NCI-H2196 treated with DMSO at 0.1 percent for 48 hours (cell line): ENCODE results near the gene NELFB.

Source experiments
- DNase-seq: peaks from one replicate; lab custom pipeline; 2025; ENCODE audit not compliant: unreplicated experiment; lab: John Stamatoyannopoulos, UW

Gene NELFB

DNA sequence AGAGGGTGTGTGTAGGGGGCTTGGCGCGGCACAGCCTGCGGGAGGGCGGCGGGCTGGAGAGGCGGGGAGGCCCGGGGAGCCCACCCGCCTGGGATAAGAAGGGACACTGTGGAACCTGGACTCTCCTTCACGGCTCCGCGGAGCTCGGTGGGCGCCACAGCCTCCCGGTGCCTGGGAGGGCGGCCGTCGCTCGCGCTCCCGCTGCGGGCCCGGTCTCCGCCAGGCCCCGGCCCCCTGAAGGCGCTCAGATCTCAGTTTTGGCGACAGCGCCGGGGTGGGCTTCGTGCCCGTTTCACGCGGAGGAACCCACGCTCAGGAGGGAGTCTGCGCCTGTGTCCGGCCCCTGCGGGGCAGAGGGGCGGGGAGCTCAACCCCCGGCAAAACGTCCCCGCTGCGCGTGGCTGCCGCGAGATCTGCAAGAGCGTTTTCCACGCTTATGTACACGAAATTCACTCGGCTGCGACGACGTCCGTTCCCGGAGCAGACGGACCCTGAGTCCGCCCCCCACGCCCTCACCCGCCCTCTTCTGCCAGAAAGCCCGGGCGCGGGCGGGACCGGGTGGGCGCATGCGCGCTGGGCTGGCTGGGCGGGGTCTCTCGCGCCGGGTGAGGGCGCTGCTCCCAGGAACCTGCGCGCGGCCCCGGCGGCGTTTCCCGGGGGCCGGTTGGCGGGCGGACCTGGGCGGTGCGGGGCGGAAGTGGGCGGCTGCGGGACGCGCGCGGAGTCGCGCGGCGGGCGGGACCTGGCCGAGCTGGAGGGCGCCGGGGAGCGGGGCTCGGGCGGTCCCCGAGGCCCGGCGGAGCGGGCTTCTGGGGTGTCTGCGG, at the start of gene NELFB:
TSS of gene NELFB (plus strand) at position 704 of the 824 bp plus-strand sequence.
- peak; percentile 80 for DNase-seq

DNA sequence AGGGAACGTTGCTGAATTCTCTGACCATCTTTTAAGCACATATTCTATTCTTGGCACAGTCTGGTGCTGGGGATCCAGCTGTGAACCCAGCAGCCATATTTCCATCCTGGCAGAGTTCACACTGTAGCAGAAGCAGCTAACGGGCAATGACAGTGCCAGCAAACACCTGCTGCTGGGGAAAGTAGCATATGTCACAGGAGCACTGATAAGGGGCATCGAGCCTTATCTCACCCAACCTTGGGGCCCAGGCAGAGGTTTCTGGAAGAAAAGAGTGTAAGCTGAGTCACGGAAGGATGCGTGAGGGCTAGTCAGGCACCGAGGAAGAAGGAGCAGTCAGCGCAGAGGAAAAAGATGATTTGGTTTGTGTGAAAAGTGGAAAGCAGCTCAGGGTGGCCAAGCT, 48.5 kb upstream of the NELFB start:
- no peak for DNase-seq

DNA sequence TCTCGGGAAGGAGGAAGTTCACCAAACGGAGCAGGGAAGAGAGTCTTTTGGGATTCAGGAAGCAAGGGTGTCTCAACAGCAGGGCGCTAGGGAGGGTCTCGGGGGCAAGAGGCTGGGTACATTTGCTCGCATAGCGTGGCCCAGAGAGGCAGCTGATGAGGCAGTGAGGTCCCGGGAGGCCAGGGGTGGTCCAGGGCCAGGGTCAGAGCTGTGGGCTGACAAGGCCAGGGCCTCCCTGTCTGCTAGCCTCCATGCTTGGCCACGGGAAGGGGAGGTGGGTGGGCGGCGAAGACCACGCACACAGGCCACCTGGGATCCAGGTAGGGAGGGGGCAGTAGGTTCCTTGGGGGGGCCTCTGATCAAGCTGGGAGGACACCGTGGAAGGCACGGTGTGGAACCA, 43.6 kb upstream of the NELFB start:
- DNase-seq = no peak

DNA sequence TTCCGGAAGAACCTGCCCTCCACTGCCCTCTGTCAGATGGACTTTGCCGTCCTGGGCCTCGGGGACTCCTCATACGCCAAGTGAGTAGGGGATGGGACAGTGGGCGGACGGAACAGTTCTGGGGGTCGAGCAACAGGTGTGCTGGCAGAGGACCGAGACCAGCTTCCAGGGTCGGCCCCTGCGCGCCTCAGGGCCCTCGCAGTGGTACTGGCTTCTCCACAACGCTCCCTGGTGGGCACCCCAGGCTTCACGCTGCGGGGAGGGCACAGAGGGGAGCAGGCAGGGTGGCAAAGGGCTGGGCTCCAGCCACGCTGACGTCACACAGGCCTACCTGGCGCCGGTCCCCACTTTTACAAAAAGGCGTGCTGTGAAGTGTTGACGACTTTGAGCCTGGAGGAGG, 42.6 kb upstream of the NELFB start:
- no peak for DNase-seq

GRCh38 chr9:137213160-137214060, 41.7 kb upstream of the NELFB start:
- DNase-seq = no peak

- no peak for DNase-seq
Measured at GRCh38 chr9:137214620-137215019, 40.5 kb upstream of the NELFB start.

DNA sequence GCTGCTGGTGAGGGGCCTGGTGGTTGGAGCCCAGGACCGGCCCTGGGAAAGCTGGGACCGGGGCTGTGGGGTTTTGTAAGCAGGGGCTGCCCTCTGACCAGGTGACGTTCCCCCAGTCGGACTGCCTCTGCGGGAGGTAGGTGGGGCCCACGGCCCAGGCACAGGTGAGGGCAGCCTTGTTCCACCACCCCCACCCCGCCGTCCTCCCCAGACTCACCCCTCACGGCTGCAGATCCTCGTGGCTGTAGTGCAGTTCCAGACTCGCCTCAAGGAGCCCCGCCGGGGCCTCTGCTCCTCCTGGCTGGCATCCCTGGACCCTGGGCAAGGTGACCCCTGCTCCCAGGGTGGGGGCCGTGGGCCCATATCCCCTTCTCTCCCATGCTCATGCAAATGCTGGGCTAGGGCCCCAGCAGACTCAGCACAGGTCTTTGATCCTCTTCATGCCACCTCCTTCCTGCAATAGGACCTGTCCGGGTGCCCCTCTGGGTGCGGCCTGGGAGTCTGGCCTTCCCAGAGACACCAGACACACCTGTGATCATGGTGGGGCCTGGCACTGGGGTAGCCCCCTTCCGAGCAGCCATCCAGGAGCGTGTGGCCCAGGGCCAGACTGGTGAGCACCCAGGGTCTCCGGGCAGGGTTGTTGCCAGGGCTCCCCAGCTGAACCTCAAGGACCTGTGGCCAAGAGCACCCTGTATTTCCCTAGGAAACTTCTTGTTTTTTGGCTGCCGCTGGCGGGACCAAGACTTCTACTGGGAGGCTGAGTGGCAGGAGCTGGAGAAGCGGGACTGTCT, 39.7 kb upstream of the NELFB start:
- no peak for DNase-seq

DNA sequence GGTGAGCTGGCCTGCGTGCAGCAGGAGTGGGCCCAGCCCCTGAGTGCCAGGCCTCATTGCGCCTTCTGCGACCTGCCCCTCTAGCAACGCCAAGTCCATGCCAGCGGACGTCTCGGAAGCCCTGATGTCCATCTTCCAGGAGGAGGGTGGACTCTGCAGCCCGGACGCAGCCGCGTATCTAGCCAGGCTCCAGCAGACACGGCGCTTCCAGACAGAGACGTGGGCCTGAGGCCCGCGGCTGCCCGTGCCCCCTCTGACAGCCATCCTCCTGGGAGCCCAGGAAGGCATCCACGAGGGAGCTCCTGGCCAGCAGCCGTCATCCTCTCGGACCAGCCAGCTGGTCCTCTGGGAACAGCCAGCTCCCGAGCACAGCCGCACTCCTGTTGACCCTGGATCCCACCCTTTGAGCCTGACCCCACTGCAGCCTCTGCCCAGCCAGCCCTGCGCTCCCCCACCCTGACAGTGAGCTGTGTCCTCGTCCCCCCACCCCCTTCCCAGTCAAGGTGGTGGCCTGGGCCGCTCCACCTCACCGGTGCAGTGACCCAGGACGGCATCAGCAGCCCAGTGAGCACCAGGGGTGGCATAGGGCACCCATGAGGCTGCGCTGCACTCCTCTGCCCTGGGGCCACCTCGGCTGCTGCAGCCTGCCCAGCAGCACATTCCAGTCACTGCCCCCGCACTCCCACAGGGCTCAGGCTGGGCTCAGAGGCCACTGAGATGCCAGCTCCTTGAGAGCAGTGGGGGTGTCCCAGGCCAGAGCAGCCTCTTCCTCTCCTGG, 38.8 kb upstream of the NELFB start:
- DNase-seq = no peak

GRCh38 chr9:137217276-137218211, 37.6 kb upstream of the NELFB start:
- peak; percentile 84 for DNase-seq

GRCh38 chr9:137218212-137218753, 36.8 kb upstream of the NELFB start:
- no peak for DNase-seq

DNA sequence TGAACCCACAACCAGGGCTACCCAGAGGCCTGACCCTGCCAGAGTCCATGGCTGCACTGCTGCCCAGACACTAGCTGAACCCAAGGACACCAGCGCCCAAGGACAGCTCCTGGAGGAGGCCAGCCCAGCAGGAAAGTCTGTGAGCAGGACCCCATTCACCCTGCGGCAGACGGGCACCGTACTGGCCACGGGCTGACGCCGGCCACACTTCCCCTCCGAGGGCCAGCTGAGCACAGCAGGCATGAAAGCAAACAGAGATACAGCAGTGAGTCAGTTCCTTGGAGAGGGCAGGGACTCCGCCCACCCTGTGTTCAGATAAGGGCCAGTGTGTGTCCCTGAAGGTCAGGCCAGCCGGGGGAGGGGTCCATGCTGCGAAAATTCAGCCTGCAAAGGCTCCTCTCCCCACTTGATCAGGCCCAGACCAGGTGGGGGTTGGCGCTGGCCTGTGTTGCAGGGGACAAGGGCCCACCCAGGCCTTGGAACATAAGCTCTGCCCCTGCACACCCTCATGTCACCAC, 36.3 kb upstream of the NELFB start:
- peak; percentile 55 for DNase-seq

DNA sequence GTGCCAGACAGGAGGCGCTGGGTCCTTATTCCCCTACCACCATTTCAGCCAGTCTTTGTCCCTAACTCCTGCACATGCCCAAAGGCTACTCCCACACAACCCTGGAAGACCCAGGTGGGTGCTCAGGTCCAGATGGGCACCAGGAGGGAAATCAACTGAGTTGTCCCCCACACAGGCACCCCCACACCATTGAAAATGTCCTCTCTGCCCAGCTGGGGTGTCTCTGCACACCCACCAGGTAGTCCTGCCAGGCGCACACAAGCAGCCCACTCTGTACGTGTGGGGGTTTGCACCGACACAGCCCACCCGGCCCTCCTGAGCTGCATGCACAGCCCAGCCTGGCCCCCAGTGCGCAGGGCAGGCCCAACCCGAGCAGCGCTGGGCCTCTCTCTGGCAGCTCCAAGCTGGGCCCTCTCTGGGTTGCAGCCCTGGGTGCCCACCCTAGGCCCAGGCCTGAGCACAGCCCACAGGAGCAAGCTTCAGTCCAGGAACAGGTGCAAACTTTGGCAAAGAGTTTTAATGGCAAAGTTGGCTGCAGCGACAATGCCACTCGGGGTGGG, 35.3 kb upstream of the NELFB start:
- no peak for DNase-seq

- no peak for DNase-seq
Measured at GRCh38 chr9:137220317-137221094, 34.6 kb upstream of the NELFB start.

DNA sequence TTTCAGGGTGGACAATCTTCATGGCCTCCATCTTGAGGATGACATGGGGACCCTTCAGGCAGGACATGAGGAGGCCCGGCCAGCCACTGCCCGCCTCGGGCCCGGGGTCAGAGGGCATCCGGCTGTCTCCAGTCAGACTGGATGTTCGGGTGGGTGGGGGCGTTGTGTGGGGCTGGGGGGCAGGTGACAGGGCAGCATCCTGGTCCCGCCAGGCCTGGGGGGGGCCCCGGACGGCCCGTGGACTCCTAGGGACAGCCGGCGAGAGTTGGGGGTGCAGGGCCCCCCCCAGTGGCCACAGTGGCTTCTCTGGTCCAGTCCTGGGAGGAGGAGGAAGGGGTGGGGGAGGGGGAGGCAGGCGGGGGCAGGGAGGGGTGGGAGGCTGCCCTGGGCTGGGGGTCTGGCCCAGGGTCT, 34.0 kb upstream of the NELFB start:
- DNase-seq = no peak

DNA sequence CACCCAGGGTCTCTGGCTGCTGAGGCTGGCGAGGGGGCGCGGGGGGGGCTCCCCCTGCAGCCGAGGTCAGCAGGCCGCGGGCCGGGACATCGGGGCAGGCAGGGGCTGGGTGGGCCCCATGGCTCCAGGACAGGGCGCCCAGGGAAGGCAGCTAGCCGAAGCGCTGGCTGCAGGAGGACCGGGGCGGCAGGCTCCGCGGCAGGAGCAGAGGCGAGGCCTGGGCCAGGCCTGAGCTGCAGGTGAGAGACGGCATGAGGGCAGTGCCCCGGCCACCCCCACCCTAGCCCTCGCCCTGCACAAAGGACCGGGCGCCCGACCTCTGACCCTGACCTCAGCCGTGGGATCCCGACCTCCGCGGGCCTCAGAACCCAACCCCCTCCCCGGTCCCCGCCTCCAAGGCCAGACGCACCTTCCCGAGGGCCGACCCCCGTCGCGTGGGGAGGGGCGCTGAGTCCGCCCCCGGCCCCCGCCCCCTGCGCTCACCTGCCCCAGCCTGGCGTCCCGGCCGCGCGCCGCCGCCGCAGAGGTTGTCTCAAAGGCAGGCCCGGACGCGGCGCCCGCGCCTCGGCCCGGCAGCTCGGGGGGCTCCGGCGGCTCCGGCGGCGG, 33.5 kb upstream of the NELFB start:
- DNase-seq = no peak

- DNase-seq = no peak
Measured at GRCh38 chr9:137222190-137223077, 32.7 kb upstream of the NELFB start, which contains the start of gene RNF208. Gene RNF208 (minus strand): TSS chr9:137222240. CDS start chr9:137221212, 1,028 bp downstream.
